Activated CD8-positive, alpha-beta memory T cell treated with anti-CD3 and anti-CD28 coated beads, Interleukin-2, amount 50 U/mL, for 48 hours (primary cell): ENCODE results near the gene ACSM6.
A peak's percentile ranks its signal among the peaks of the same experiment; 100 is the strongest.
"Not testable (repeated sequence)": the region's sequence is repeated elsewhere in the genome, so short reads cannot be mapped to it uniquely, and the experiment has no call there.

Experiments
- DNase-seq: peaks from one replicate; pipeline ENCODE4 v3.0.0-alpha.2; 2020

The ACSM6 gene

GRCh38 chr10:95217476-95217875 is 23.4 kb downstream of the ACSM6 start:
- DNase-seq: no peak

GRCh38 chr10:95220539-95220938 is 26.5 kb downstream of the ACSM6 start:
- DNase-seq: no peak

GRCh38 chr10:95221124-95221523 is 27.1 kb downstream of the ACSM6 start:
- no peak for DNase-seq

- no peak for DNase-seq
Observed at GRCh38 chr10:95225136-95225535, 31.1 kb downstream of the ACSM6 start.

- not testable (repeated sequence) for DNase-seq
Observed at GRCh38 chr10:95228934-95229723, 35.1 kb downstream of the ACSM6 start.

- no peak for DNase-seq
Observed at GRCh38 chr10:95229724-95230627, 35.9 kb downstream of the ACSM6 start.

- peak; percentile 68 for DNase-seq
Observed at GRCh38 chr10:95230677-95231586, 36.9 kb downstream of the ACSM6 start.

- DNase-seq: no peak
Observed at GRCh38 chr10:95233377-95234034, 39.5 kb downstream of the ACSM6 start.

- no peak for DNase-seq
Observed at GRCh38 chr10:95234951-95235350, 40.9 kb downstream of the ACSM6 start.

- no peak for DNase-seq
Observed at GRCh38 chr10:95235676-95236067, 41.6 kb downstream of the ACSM6 start.

- DNase-seq: no peak
Observed at GRCh38 chr10:95236068-95236903, 42.2 kb downstream of the ACSM6 start.

GRCh38 chr10:95237376-95238170 is 43.5 kb downstream of the ACSM6 start:
- DNase-seq: no peak

- not testable (repeated sequence) for DNase-seq
Observed at GRCh38 chr10:95240096-95240495, 46.1 kb downstream of the ACSM6 start.

GRCh38 chr10:95240811-95241210 is 46.8 kb downstream of the ACSM6 start:
- DNase-seq: no peak

- DNase-seq: no peak
Observed at GRCh38 chr10:95241533-95241932, 47.5 kb downstream of the ACSM6 start.

- no peak for DNase-seq
Observed at GRCh38 chr10:95242581-95243317, 48.7 kb downstream of the ACSM6 start.

GRCh38 chr10:95243318-95243617 is 49.2 kb downstream of the ACSM6 start:
- DNase-seq: no peak

GRCh38 chr10:95244152-95244551 is 50.1 kb downstream of the ACSM6 start:
- no peak for DNase-seq

GRCh38 chr10:95245425-95246055 is 51.5 kb downstream of the ACSM6 start:
- DNase-seq: no peak
